Vagina (tissue), 2 donors: ENCODE measurements around the gene SLFNL1. TPM values are rescaled to one million over a fixed set of nuclear protein-coding genes. Genes with fewer than 3 reads are reported as not detected.

Experiments
- DNase-seq, 2 donors: peaks; one replicate each; pipeline ENCODE4 v3.0.0-alpha.2; 2017; ENCODE audit errors: extremely low spot score in 2 of 2
- H3K27ac ChIP-seq: fragments of 200-600 bp; sonication (generic); one replicate; pipeline ENCODE4 v1.5.1; 2019
- H3K27me3 ChIP-seq: fragments of 200-600 bp; sonication (generic); one replicate; pipeline ENCODE4 v1.5.1; 2019
- H3K36me3 ChIP-seq, 2 donors: fragments of 200-600 bp; sonication (generic); one replicate each; pipeline ENCODE4 v1.5.1; 2017 to 2019
- H3K4me1 ChIP-seq: fragments of 200-600 bp; sonication (generic); one replicate; pipeline ENCODE4 v1.5.1; 2019
- H3K4me3 ChIP-seq, 2 donors: fragments of 200-600 bp; sonication (generic); 1 replicate in 1 of 2; 2 replicates in 1 of 2; pipeline ENCODE4 v1.5.1; 2016 to 2019
- H3K9me3 ChIP-seq: fragments of 200-600 bp; sonication (generic); one replicate; pipeline ENCODE4 v1.5.1; 2019
- POLR2AphosphoS5 ChIP-seq, 2 donors: sonication (generic); formaldehyde crosslinking; IDR thresholded peaks; one replicate each; pipeline ENCODE4 v1.9.0; 2017; ENCODE audit warnings: antibody characterized with exemption in 2 of 2, mild to moderate bottlenecking in 2 of 2, low read depth in 1 of 2; ENCODE audit not compliant: insufficient read depth in 1 of 2
- intact Hi-C: fragments of 100-400 bp; cut with DNase I; formaldehyde crosslinking; loops from one replicate; pipeline ENCODE4 v1.15.1; 2023
- total RNA-seq: library from RNA; depleted of rRNA; stranded (reverse); fragments of >200 nt; gene quantifications from one replicate; pipeline ENCODE4 v1.2.3, GENCODE V29; 2016

Gene SLFNL1
- total RNA-seq, 1 donor from 2014 or later: 1.2 TPM

GRCh38 chr1:40966417-40966816 lies 55.1 kb downstream of the SLFNL1 start:
- no peaks in the 10 kb centered on the region for H3K36me3 ChIP-seq
- no peak overlapping the region for H3K27ac ChIP-seq
- peaks cover 11% of the 10 kb centered on the region for H3K4me1 ChIP-seq
- intact Hi-C loops: loop anchor here (5.0 kb wide), 1 partner anchor 1214 kb away; no protein-coding TSS in a partner anchor
- no peak overlapping the region for H3K4me3 ChIP-seq
- no peaks in the 10 kb centered on the region for H3K27me3 ChIP-seq
- H3K9me3 ChIP-seq: no peaks in the 10 kb centered on the region
- DNase-seq: no peak
- TF ChIP-seq POLR2AphosphoS5 (IDR thresholded peaks at IDR 0.05; ENCODE audit: insufficient read depth in 1 of 2, low read depth in 1 of 2): no peak

Other genes with a start within 250 kb of the SLFNL1 start
- 2.0 TPM for gene KCNQ4, start 237.9 kb downstream of the SLFNL1 start, total RNA-seq
- 16.5 TPM for gene CITED4, start 159.4 kb downstream of the SLFNL1 start, total RNA-seq
- gene CTPS1, start 42.0 kb downstream of the SLFNL1 start, total RNA-seq: 31.2 TPM
- 35.1 TPM for gene SCMH1, start 220.6 kb upstream of the SLFNL1 start, total RNA-seq